Heart right ventricle (tissue), 16 donors: Measurements from ENCODE around the gene ACSL6. TPM values are rescaled to one million over a fixed set of nuclear protein-coding genes. Genes with fewer than 3 reads are reported as not detected.

Experiments used
- ATAC-seq, 8 donors: fragments of 200-7000 bp; cut with Tn5 transposase; one replicate each; pipeline ENCODE4 v1.9.1; 2020; ENCODE audit warnings: mild to moderate bottlenecking in 8 of 8, moderate library complexity in 8 of 8, moderate number of reproducible peaks in 1 of 8
- DNase-seq, 2 donors: peaks; one replicate each; pipeline ENCODE4 v3.0.0-alpha.2; 2020
- H3K27ac ChIP-seq, 10 donors: fragments of 200-600 bp; sonication (generic) in 2 of 10; one replicate each; pipeline versions ENCODE4 v1.5.0 to v1.8.0; 2020 to 2022; ENCODE audit warnings: mild to moderate bottlenecking in 3 of 10
- H3K27me3 ChIP-seq, 7 donors: fragments of 200-600 bp; one replicate each; pipeline ENCODE4 v1.8.0; 2021 to 2022; ENCODE audit warnings: mild to moderate bottlenecking in 2 of 7
- H3K36me3 ChIP-seq, 9 donors: fragments of 200-600 bp; sonication (generic) in 1 of 9; one replicate each; pipeline versions ENCODE4 v1.5.0 to v1.8.0; 2020 to 2022; ENCODE audit warnings: mild to moderate bottlenecking in 2 of 9
- H3K4me1 ChIP-seq, 9 donors: fragments of 200-600 bp; sonication (generic) in 1 of 9; one replicate each; pipeline versions ENCODE4 v1.5.0 to v1.8.0; 2020 to 2022; ENCODE audit warnings: mild to moderate bottlenecking in 4 of 9
- H3K4me3 ChIP-seq, 10 donors: fragments of 200-600 bp; sonication (generic) in 2 of 10; one replicate each; pipeline versions ENCODE4 v1.5.0 to v1.8.0; 2020 to 2022; ENCODE audit warnings: mild to moderate bottlenecking in 7 of 10, moderate library complexity in 2 of 10
- H3K9me3 ChIP-seq, 11 donors: fragments of 200-600 bp in 10 of 11; sonication (generic) in 2 of 11; one replicate each; pipeline versions ENCODE4 v1.5.0 to v1.8.0; 2013 to 2022; ENCODE audit warnings: mild to moderate bottlenecking in 2 of 11, control low read depth in 1 of 11, moderate library complexity in 1 of 11
- WGBS, 2 donors: extraction: QIAGEN DNeasy Blood & Tissue Kit; methylation state at CpG; one replicate each; pipeline ENCODE4 v1.1.7; 2013; ENCODE audit warnings: inconsistent platforms in 1 of 2; 5-methylcytosine and 5-hydroxymethylcytosine counted together
- intact Hi-C, 10 donors: fragments of 100-400 bp; cut with DNase I; formaldehyde crosslinking; loops; one replicate each; pipeline versions ENCODE4 v1.11.1 to v1.14.2; 2022
- polyA plus RNA-seq, 2 donors: library from polyadenylated mRNA; stranded (reverse); fragments of 200-250 nt; gene quantifications; one replicate each; pipeline ENCODE4 v1.2.3, GENCODE V29; 2013
- total RNA-seq, 10 donors: library from RNA; stranded (reverse); fragmentation: NEBNext Ultra II Directional in 3 of 10; extraction: Animal tissue kit (Norgen Biotek cat#: 25700) in 3 of 10; gene quantifications; one replicate each; pipeline versions ENCODE4 v1.2.1 to v1.2.4, GENCODE V29; 2021 to 2023
- TF ChIP-seq, protein P1 (sequence below), 9 donors: fragments of 200-600 bp; sonication (generic) in 2 of 9; IDR thresholded peaks; one replicate each; pipeline versions ENCODE4 v1.5.0 to v1.8.0; 2021 to 2022; ENCODE audit warnings: antibody characterized with exemption in 9 of 9, mild to moderate bottlenecking in 5 of 9, moderate library complexity in 1 of 9
- donor health status: Arrhythmogenic right ventricular cardiomyopathy.
- donor health status: ischemic (EF 13 %, LVEDD 7.1; RV severe dilation, severe dysfunction).
- donor health status: healthy with polysubstance abuse.
- donor health status: DM: no; HTN: yes; CAD: no.
- donor health status: DM: no; HTN: no; CAD: no.
- donor health status: ischemic (EF 25% LVEDD 6.9; RV normal size, moderate dysfunction).
- donor health status: ischemic (EF 25% LVEDD 5.7; RV mildly dilated, moderate dysfunction).
- donor health status: healthy.
- donor health status: DM: yes; HTN: yes; CAD: no.
- donor health status: Ischemic cardiomyopathy.
- donor health status: ischemic (EF 35%, LVEDD 5.7; RV mildly dilated, moderate dysfunction).
- donor health status: nonischemic (EF 11% LVEDD 7.7; RV severe dilation, severe dysfunction).
- donor health status: DM: yes; HTN: yes; CAD: no.
- donor health status: PGD.
- donor health status: ischemic (EF 29% LVEDD 5.4; RV normal size, mild dysfunction).
- donor health status: nonischemic (EF 23%, LVEDD 6.1; RV moderate dilation, normal function).

ACSL6 gene
- total and polyA plus RNA-seq, 12 donors = 0.26 to 7.0 (median 3.0) TPM

DNA sequence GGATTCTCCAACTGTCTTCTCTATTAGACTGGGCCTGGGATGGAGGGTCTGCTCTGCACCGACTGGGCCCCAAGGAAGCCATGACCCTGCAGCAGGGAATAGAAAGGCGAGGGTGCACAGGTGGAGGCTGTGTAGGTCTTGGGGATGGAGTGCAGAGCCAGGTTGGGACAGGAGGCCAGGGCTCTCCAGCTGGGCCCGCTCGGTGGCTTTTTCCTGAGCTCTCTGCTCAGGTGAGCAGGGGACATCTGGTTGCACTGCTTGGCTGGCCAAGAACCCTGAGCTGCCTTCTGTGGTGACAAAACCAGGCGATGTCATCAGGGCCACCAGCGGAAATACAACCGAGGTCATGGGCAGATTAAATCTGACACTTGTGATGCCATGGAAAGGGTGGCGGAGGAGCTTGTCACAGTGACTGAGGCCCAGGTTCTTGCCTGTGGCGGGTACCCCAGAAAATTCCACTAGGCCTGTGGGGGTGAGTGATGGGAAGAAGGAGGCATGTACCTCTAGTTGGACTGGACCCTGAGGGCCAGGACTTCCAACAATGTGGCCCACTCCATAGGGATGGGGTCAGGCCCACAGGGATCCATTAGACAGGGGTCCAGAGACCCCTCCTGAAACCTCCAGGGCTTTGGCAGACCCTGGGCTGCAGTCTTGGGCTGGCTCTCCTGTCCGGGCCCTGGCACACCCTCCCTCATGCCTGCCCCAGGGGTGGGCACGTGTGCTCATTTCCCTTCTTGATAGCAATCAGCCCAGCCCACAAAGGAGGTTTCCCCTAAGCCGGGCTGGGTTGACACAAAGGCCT, 44.6 kb upstream of the ACSL6 start:
- WGBS, 2 donors = 77 to 78% methylated on average over 12 of the region's 12 CpGs
- intact Hi-C loops = no loop called here
- Histone ChIP-seq H3K9me3 (no peaks in the 10 kb centered on the region), H3K27me3 (no peaks in the 10 kb centered on the region), H3K4me1 (no peaks in the 10 kb centered on the region), H3K4me3 (no peak overlapping the region), H3K36me3 (no peaks in the 10 kb centered on the region), H3K27ac (no peak overlapping the region)
- TF ChIP-seq, protein P1, sequence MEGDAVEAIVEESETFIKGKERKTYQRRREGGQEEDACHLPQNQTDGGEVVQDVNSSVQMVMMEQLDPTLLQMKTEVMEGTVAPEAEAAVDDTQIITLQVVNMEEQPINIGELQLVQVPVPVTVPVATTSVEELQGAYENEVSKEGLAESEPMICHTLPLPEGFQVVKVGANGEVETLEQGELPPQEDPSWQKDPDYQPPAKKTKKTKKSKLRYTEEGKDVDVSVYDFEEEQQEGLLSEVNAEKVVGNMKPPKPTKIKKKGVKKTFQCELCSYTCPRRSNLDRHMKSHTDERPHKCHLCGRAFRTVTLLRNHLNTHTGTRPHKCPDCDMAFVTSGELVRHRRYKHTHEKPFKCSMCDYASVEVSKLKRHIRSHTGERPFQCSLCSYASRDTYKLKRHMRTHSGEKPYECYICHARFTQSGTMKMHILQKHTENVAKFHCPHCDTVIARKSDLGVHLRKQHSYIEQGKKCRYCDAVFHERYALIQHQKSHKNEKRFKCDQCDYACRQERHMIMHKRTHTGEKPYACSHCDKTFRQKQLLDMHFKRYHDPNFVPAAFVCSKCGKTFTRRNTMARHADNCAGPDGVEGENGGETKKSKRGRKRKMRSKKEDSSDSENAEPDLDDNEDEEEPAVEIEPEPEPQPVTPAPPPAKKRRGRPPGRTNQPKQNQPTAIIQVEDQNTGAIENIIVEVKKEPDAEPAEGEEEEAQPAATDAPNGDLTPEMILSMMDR (IDR thresholded peaks at IDR 0.05) = no peak
- DNase-seq = no peak
- ATAC-seq = peak in 4 of 8 donors; percentile 15 to 59 (median 30)

DNA sequence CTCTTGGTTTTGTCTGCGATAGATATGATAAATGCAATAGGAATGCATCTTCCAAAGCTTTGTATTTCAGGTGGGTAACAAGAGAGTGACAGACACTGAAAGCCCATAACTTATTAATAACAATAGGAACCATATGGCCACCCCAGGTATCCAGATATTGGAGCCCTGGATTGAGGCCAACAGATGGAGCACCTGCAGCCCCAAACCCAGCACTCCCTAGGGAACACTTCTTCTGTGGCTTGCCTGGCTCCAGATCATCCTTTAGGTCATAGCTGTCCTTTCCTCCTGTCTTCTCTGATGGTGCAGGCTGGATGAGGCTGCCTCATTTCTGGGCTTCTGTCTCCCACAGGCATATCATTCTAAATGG, 44.0 kb upstream of the ACSL6 start:
- 91 to 98% methylated on average over 1 of the region's 1 CpG for WGBS, 2 donors
- H3K4me3 ChIP-seq = no peak overlapping the region
- DNase-seq = no peak
- no peaks in the 10 kb centered on the region for H3K9me3 ChIP-seq
- no peak overlapping the region for H3K27ac ChIP-seq
- TF ChIP-seq, protein P1 (IDR thresholded peaks at IDR 0.05) = no peak
- intact Hi-C loops = no loop called here
- H3K4me1 ChIP-seq = no peaks in the 10 kb centered on the region
- no peaks in the 10 kb centered on the region for H3K36me3 ChIP-seq
- H3K27me3 ChIP-seq = no peaks in the 10 kb centered on the region
- no peak for ATAC-seq

GRCh38 chr5:132054697-132055440, 43.4 kb upstream of the ACSL6 start:
- TF ChIP-seq, protein P1 (IDR thresholded peaks at IDR 0.05) = no peak
- Histone ChIP-seq H3K36me3 (no peaks in the 10 kb centered on the region), H3K27me3 (peaks cover 0 to 2% (median 0%) of the 10 kb centered on the region in 7 donors), H3K27ac (no peak overlapping the region), H3K9me3 (no peaks in the 10 kb centered on the region), H3K4me3 (no peak overlapping the region), H3K4me1 (no peaks in the 10 kb centered on the region)
- ATAC-seq (no peak), DNase-seq (no peak)
- intact Hi-C loops = no loop called here
- 72 to 76% methylated on average over 9 of the region's 9 CpGs for WGBS, 2 donors

GRCh38 chr5:132054031-132054696, 42.7 kb upstream of the ACSL6 start:
- ATAC-seq (no peak), DNase-seq (no peak)
- no peaks in the 10 kb centered on the region for H3K9me3 ChIP-seq
- no peak overlapping the region for H3K27ac ChIP-seq
- peaks cover 0 to 3% (median 0%) of the 10 kb centered on the region in 7 donors for H3K27me3 ChIP-seq
- TF ChIP-seq, protein P1 (IDR thresholded peaks at IDR 0.05) = no peak
- intact Hi-C loops = no loop called here
- H3K36me3 ChIP-seq = no peaks in the 10 kb centered on the region
- WGBS, 2 donors = 85 to 87% methylated on average over 10 of the region's 10 CpGs
- H3K4me3 ChIP-seq = no peak overlapping the region
- H3K4me1 ChIP-seq = no peaks in the 10 kb centered on the region
